ENCODE data around the gene LZTS3.
A peak's percentile ranks its signal among the peaks of the same experiment; 100 is the strongest.

The LZTS3 gene

DNA sequence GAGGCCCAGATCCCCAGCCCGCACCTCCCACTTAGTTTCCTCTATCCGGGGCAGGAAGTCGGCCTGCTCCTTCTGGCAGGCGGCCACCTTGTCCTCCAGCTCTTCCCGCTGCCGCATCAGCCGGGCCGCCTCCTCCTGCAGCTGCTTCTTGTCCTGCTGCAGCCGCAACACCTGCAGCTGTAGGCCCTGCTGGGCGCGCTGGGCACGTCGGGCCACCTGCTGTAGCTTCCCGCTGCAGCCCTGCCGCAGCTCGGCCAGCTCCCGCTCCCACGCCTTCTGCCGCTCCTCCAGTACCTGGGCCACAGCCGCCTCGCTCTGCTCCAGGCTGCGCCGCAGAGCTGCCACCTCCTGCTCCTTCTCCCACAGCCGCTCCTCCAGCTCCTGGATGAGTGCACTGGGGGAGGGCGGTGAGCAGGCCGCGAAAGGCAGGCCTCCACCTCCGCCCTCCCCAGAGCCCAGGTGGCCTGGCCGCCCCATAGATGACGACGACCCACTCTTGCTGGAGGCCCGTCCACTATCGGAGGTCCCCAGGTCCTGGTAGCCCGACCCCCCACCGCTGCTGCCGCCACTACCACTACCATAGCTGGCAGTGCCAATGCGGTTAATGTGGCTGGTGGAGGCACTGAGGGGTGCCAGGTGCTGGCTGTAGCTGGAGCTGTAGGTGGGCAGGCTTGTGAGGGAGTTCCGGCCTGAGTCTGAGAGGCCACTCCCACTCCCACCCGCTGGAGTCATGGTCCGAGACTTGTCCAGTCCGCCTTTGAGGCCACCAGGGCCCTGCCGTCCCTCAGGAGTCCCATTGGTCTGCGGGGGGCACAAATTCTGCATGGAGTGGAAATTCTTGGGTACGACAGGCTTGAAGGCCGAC, 7.6 kb downstream of the LZTS3 start:
- Histone ChIP-seq H3K36me3 (ENCODE audit: control insufficient read depth, insufficient read depth, low read length) (no peaks in the 10 kb centered on the region), H3K27ac (ENCODE audit: low read depth, low read length, severe bottlenecking) (no peak overlapping the region), H3K4me1 (ENCODE audit: control insufficient read depth, insufficient read depth, low read length, poor library complexity, severe bottlenecking) (peaks cover 6% of the 10 kb centered on the region), H3K9me3 (ENCODE audit: control insufficient read depth, low read length) (no peaks in the 10 kb centered on the region), H3K4me3 (ENCODE audit: extremely low read depth, insufficient read depth, low read length, poor library complexity, severe bottlenecking) (no peak overlapping the region)
- 95 to 98% methylated on average over 38 to 40 of the region's 45 CpGs for WGBS, 2 experiments (ENCODE audit: insufficient coverage in 2 of 2)

DNA sequence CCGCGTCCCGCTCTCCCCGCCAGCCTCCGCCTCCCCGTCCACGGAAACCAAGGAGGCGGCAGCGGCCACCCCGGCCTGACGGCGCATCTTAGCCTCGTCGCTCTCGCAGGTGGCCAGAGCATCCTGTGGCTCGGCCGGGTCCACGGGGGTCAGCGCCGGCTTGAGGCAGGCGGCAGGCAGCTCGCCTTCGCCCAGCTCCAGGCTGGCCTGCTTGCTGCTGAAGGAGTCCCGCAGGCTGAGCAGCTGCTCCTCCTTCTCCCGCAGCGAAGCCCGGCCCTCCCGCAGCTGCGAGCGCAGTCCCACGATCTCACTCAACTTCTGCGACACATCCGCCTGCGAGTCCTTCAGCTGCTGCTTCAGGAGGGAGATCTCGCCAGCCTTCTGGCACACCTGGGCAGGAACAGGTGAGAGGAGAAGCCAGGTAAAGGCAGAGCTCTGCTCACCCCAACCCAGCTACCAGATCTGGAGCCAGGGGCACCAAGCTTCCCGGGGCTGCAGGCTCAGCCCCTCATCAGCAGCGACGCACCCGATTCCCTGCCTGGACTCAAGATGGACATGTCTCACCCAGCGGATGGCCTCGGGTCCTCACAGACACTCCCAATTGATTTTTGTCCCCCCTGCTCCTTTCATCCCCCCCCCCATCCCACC, 8.5 kb downstream of the LZTS3 start:
- no peaks in the 10 kb centered on the region for H3K36me3 ChIP-seq (ENCODE audit: control insufficient read depth, insufficient read depth, low read length)
- no peak overlapping the region for H3K4me3 ChIP-seq (ENCODE audit: extremely low read depth, insufficient read depth, low read length, poor library complexity, severe bottlenecking)

DNA sequence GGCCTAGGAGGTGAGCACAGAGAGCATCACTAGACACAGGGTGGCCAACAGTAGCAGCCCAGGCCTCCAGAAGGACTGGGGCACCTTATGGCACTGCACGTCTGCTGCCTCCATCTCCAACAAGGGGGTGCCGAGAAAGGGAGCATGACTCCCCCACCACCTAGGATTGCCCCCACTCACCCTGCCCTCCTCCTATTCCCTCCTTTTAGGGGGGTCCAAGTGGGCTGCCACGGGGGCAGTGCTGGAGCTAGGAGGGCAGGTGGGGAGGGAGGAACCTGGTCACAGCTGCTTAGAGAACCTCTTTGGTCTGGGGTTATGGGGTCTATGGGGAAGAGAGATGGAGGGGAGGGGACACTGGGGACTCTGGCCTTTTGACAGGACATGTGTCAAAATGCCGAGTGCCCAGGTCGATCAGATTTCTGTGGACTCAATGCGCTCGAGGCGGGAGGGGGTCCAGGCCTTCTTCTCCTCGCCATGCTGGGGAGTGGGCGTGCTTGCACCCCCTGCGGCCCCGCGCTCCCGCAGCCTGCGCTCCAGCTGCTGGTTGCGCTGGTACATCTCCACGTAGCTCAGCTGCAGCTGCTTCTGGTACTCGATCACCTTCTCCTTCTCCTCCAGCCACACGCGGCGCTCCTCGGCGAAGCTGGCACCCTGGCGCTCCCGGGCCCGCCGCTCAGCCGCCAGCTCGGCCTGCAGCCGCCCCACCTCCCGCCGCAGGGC, 9.1 kb downstream of the LZTS3 start:
- Histone ChIP-seq H3K4me1 (ENCODE audit: control insufficient read depth, insufficient read depth, low read length, poor library complexity, severe bottlenecking) (peaks cover 6% of the 10 kb centered on the region), H3K9me3 (ENCODE audit: control insufficient read depth, low read length) (no peaks in the 10 kb centered on the region), H3K4me3 (ENCODE audit: extremely low read depth, insufficient read depth, low read length, poor library complexity, severe bottlenecking) (no peak overlapping the region), H3K27ac (ENCODE audit: low read depth, low read length, severe bottlenecking) (no peak overlapping the region), H3K36me3 (ENCODE audit: control insufficient read depth, insufficient read depth, low read length) (no peaks in the 10 kb centered on the region)
- 96 to 98% methylated on average over 25 to 30 of the region's 32 CpGs for WGBS, 2 experiments (ENCODE audit: insufficient coverage in 2 of 2)

More for the DNA sequence above, 8.5 kb downstream of the LZTS3 start:
- H3K4me1 ChIP-seq (ENCODE audit: control insufficient read depth, insufficient read depth, low read length, poor library complexity, severe bottlenecking), result peaks cover 6% of the 10 kb centered on the region
- WGBS, 2 experiments (ENCODE audit: insufficient coverage in 2 of 2), result 95% methylated on average over 36 to 38 of the region's 41 CpGs
- H3K27ac ChIP-seq (ENCODE audit: low read depth, low read length, severe bottlenecking), result no peak overlapping the region
- no peaks in the 10 kb centered on the region for H3K9me3 ChIP-seq (ENCODE audit: control insufficient read depth, low read length)

DNA sequence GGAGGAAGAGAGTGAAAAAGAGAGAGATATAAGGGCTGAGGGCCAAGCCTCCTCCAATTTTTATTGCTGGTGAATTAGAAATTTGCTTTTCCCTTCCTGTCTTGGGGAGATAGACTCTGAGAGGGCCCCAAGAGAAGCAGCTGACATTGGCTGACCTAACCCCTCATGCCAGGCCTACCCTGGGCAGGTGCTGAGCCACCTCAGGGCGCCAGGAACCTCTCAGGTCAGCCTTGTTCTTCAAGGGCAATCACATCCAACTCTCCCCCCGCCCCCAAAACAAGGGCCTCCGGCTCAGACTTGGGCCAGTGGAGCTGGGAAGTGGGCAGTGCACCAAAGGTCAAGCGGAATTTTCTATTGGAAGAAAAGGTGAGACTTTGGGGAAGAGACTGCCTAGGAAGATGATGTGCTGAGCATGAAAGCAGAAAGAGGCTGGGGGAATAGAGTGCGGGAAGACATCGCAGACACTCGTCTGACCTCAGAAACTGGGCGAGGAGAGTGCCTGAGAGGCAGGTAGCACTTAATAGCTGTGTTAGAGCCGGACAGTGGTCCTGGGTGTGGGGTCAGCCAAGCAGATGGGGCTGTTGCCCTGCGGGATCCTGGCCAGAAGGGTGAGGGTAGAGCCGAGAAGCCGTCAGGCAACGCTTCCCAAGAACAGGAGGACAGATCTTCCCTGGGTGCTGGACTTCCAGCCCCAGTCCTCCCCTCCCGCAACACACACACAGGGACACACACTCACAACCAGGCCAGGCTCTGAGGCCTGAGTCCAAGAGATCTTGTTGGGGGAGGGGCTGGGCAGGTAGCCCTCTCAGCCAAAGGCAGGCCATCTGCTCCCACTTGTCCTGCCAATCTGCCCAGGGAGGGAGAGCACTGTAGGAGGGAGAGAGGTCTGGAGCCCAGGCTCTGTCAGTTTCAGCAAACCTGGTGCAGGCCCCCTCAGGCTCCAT, 10.0 kb downstream of the LZTS3 start:
- Histone ChIP-seq H3K4me3 (ENCODE audit: extremely low read depth, insufficient read depth, low read length, poor library complexity, severe bottlenecking) (no peak overlapping the region), H3K9me3 (ENCODE audit: control insufficient read depth, low read length) (no peaks in the 10 kb centered on the region), H3K27ac (ENCODE audit: low read depth, low read length, severe bottlenecking) (no peak overlapping the region), H3K36me3 (ENCODE audit: control insufficient read depth, insufficient read depth, low read length) (no peaks in the 10 kb centered on the region), H3K4me1 (ENCODE audit: control insufficient read depth, insufficient read depth, low read length, poor library complexity, severe bottlenecking) (peaks cover 3% of the 10 kb centered on the region)
- 91 to 93% methylated on average over 6 to 7 of the region's 14 CpGs for WGBS, 2 experiments (ENCODE audit: insufficient coverage in 2 of 2)

DNA sequence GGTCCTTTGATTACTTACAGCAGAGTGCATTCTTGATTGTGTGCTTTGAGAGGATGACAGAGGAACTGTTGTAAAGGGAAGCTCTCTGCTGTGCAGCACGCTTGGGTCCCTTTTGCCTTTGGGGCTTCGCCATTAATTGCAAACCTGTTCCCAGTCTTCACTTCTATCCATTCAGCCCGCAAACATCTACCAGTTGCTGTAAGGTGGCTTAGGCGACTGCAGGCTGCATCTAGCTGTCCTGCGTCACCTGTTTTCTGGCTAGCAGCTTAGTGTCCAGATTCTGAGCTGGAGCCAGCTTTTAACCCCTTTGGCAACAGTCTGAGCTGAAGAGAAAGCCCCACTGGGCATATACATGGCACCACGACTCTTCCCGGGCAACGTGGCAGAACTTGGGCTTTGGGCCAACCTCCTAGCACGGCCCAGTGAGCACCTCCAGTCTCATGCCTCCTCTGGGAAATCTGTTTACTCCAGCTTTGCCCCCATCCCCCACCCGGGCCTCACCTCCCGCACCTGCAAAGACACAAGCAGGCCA, 11.2 kb downstream of the LZTS3 start:
- H3K36me3 ChIP-seq (ENCODE audit: control insufficient read depth, insufficient read depth, low read length), result no peaks in the 10 kb centered on the region
- no peak overlapping the region for H3K27ac ChIP-seq (ENCODE audit: low read depth, low read length, severe bottlenecking)
- H3K4me1 ChIP-seq (ENCODE audit: control insufficient read depth, insufficient read depth, low read length, poor library complexity, severe bottlenecking), result no peaks in the 10 kb centered on the region
- no peaks in the 10 kb centered on the region for H3K9me3 ChIP-seq (ENCODE audit: control insufficient read depth, low read length)
- 86 to 88% methylated on average over 9 to 10 of the region's 11 CpGs for WGBS, 2 experiments (ENCODE audit: insufficient coverage in 2 of 2)
- H3K4me3 ChIP-seq (ENCODE audit: extremely low read depth, insufficient read depth, low read length, poor library complexity, severe bottlenecking), result no peak overlapping the region

DNA sequence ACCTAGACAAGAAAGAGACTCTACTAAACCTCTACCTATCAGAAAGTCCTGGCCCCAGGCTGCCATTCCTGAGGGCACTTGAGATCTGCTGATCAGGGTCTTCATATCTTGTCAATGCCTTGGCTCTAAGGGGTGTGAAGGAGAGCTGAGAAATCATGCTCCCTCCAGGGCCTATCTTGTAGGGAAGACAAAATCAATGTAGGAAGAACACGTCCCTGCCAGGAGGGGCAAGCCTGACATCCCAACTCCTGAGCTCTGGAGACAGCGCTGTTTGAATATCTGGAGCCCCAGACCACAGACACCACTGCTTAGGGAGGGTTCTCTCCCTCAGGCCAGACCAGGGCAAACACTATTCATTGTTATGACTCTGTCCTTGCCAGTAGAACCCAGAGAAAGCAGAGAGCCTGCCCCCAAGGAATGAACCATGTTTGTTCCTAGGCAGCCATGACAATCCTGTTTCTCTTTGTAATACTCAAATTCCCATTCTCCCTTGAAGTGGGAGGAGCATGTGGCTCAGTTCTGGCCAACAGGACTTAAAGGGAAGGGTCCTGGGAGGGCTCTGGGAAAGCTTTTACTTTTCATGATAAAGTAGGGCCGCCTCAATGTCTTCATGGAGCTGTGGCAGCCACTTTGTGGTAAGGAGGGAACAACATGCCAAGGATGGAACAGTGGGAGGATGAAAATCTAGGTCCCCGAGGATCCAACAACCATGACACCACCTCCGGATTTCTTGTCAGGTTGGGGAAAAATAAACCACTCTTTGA, 11.9 kb downstream of the LZTS3 start:
- H3K36me3 ChIP-seq (ENCODE audit: control insufficient read depth, insufficient read depth, low read length), result peaks cover 1% of the 10 kb centered on the region
- H3K9me3 ChIP-seq (ENCODE audit: control insufficient read depth, low read length), result no peaks in the 10 kb centered on the region
- no peaks in the 10 kb centered on the region for H3K4me1 ChIP-seq (ENCODE audit: control insufficient read depth, insufficient read depth, low read length, poor library complexity, severe bottlenecking)
- WGBS, 2 experiments (ENCODE audit: insufficient coverage in 2 of 2), result 83 to 97% methylated on average over 3 to 4 of the region's 5 CpGs
- no peak overlapping the region for H3K27ac ChIP-seq (ENCODE audit: low read depth, low read length, severe bottlenecking)
- no peak overlapping the region for H3K4me3 ChIP-seq (ENCODE audit: extremely low read depth, insufficient read depth, low read length, poor library complexity, severe bottlenecking)

DNA sequence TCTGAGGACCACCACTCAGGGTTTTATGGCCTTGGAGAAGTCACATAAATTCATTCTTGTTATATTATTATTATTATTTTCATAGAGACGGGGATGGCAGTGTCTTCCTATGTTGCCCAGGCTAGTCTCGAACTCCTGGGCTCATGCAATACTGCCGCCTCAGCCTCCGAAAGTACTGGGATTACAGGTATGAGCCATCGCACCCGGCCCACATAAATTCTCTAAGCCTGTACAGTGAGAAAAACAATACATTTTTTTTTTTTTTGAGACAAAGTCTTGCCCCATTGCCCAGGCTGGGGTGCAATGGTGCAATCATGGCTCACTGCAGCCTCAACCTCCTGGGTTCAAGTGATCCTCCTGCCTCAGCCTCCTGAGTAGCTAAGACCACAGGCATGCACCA, 12.9 kb downstream of the LZTS3 start:
- Histone ChIP-seq H3K9me3 (ENCODE audit: control insufficient read depth, low read length) (no peaks in the 10 kb centered on the region), H3K4me3 (ENCODE audit: extremely low read depth, insufficient read depth, low read length, poor library complexity, severe bottlenecking) (peak overlapping the region; percentile 97), H3K27ac (ENCODE audit: low read depth, low read length, severe bottlenecking) (no peak overlapping the region), H3K36me3 (ENCODE audit: control insufficient read depth, insufficient read depth, low read length) (peaks cover 6% of the 10 kb centered on the region), H3K4me1 (ENCODE audit: control insufficient read depth, insufficient read depth, low read length, poor library complexity, severe bottlenecking) (no peaks in the 10 kb centered on the region)
- 92 to 99% methylated on average over 5 to 6 of the region's 6 CpGs for WGBS, 2 experiments (ENCODE audit: insufficient coverage in 2 of 2)

DNA sequence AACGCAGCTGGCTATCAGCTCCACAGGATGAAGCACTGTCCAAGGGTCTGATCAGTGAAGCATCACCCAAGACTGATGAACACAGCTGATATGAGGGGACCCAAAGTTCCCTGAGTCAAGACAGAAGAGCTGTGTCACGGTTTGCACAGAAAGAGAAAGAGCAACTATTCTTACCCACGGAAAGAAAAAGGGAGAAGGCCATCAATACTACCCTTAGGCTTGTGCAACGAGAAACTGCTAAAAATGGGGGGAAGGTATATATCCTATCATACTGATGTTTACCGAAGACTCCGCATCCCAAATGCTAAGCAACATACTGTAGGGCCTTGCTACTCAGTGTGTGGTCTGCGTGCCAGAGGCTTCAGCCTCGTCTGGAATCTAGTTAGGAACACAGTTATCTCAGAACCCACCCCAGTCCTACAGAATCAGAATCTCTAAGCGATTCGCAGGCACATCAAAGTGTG, 14.3 kb downstream of the LZTS3 start:
- peaks cover 20% of the 10 kb centered on the region for H3K36me3 ChIP-seq (ENCODE audit: control insufficient read depth, insufficient read depth, low read length)
- H3K9me3 ChIP-seq (ENCODE audit: control insufficient read depth, low read length), result no peaks in the 10 kb centered on the region
- peak overlapping the region; percentile 97 for H3K4me3 ChIP-seq (ENCODE audit: extremely low read depth, insufficient read depth, low read length, poor library complexity, severe bottlenecking)
- no peaks in the 10 kb centered on the region for H3K4me1 ChIP-seq (ENCODE audit: control insufficient read depth, insufficient read depth, low read length, poor library complexity, severe bottlenecking)
- peak overlapping the region; percentile 89 for H3K27ac ChIP-seq (ENCODE audit: low read depth, low read length, severe bottlenecking)
- 4 to 5% methylated on average over 4 to 7 of the region's 10 CpGs for WGBS, 2 experiments (ENCODE audit: insufficient coverage in 2 of 2)

DNA sequence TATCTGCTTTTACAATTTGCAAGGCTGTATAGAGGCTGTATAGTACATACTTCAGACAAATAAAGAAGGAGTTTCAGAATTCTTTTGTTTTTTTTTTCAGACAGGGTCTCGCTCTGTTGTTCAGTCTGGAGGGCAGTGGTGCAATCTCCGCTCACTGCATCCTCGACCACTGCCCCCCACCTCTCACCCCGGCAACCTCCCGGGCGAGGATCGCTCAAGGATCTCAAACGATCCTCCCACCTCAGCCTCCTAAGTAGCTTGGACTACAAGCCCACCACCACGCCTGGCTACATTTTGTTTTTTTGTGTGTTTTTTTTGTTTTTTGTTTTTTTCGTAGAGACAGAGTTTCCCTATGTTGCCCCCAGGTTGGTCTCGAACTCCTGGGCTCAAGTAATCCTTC, 15.5 kb downstream of the LZTS3 start:
- Histone ChIP-seq H3K9me3 (ENCODE audit: control insufficient read depth, low read length) (no peaks in the 10 kb centered on the region), H3K4me1 (ENCODE audit: control insufficient read depth, insufficient read depth, low read length, poor library complexity, severe bottlenecking) (no peaks in the 10 kb centered on the region), H3K27ac (ENCODE audit: low read depth, low read length, severe bottlenecking) (no peak overlapping the region), H3K36me3 (ENCODE audit: control insufficient read depth, insufficient read depth, low read length) (peaks cover 29% of the 10 kb centered on the region), H3K4me3 (ENCODE audit: extremely low read depth, insufficient read depth, low read length, poor library complexity, severe bottlenecking) (no peak overlapping the region)
- 95 to 100% methylated on average over 4 to 8 of the region's 11 CpGs for WGBS, 2 experiments (ENCODE audit: insufficient coverage in 2 of 2)

Measured in mesodermal cell (in vitro differentiated cells).